Measurements from ENCODE around the gene SPNS3. TPM values are rescaled to one million over a fixed set of nuclear protein-coding genes. Genes with fewer than 3 reads are reported as not detected.
A peak's percentile ranks its signal among the peaks of the same experiment; 100 is the strongest.

SPNS3 gene
- total RNA-seq, 2 donors from 2014 or later, result 0.42 to 0.59 TPM

- DNase-seq (no peak), ATAC-seq (no peak)
- intact Hi-C loops (cut with DNase I), result no loop called here
Observed at GRCh38 chr17:4531988-4532736, 98.4 kb downstream of the SPNS3 start.

- intact Hi-C loops (cut with DNase I), result no loop called here
- DNase-seq (no peak), ATAC-seq (no peak)
Observed at GRCh38 chr17:4532860-4533522, 99.3 kb downstream of the SPNS3 start.

GRCh38 chr17:4533523-4534504 lies 100.1 kb downstream of the SPNS3 start:
- intact Hi-C loops (cut with DNase I), result no loop called here
- ATAC-seq, result peak in 1 of 2 donors; percentile 13
- DNase-seq, result no peak

GRCh38 chr17:4534515-4534914 lies 100.8 kb downstream of the SPNS3 start:
- ATAC-seq (peak in 1 of 2 donors; percentile 0), DNase-seq (no peak)
- intact Hi-C loops (cut with DNase I), result no loop called here

- no peak for DNase-seq
- intact Hi-C loops (cut with DNase I), result no loop called here
Observed at GRCh38 chr17:4534928-4535666, 101.4 kb downstream of the SPNS3 start.

GRCh38 chr17:4535667-4536258 lies 102.0 kb downstream of the SPNS3 start:
- intact Hi-C loops (cut with DNase I), result no loop called here

More at GRCh38 chr17:4534928-4535666, 101.4 kb downstream of the SPNS3 start:
- no peak for ATAC-seq

GRCh38 chr17:4536259-4536741 lies 102.6 kb downstream of the SPNS3 start:
- ATAC-seq (peak; percentile 6 to 7), DNase-seq (no peak)
- intact Hi-C loops (cut with DNase I), result no loop called here

More at GRCh38 chr17:4535667-4536258, 102.0 kb downstream of the SPNS3 start:
- DNase-seq, result no peak
- ATAC-seq, result no peak

- ATAC-seq, result peak; percentile 34 to 39
- intact Hi-C loops (cut with DNase I), result no loop called here
Observed at GRCh38 chr17:4536742-4537411, 103.1 kb downstream of the SPNS3 start.

More at GRCh38 chr17:4536742-4537411, 103.1 kb downstream of the SPNS3 start:
- DNase-seq, result peak; percentile 72

Other genes starting within 250 kb of the SPNS3 start
- gene ANKFY1, start 170.0 kb upstream of the SPNS3 start, total RNA-seq, result 10 to 100 TPM; 23.2 to 24.0 TPM
- 10 to 100 TPM; 52.7 to 53.4 TPM for gene UBE2G1, start 67.3 kb upstream of the SPNS3 start, total RNA-seq
- 10 to 100 TPM; 14.2 to 23.4 TPM for gene SPNS2, start 64.9 kb downstream of the SPNS3 start, total RNA-seq
- 10 to 100 TPM; 17.6 to 34.9 TPM for gene MYBBP1A, start 121.4 kb downstream of the SPNS3 start, total RNA-seq
- not detected for gene GGT6, start 126.6 kb downstream of the SPNS3 start, total RNA-seq
- gene SMTNL2, start 150.6 kb downstream of the SPNS3 start, total RNA-seq, result 10 to 100 TPM; 13.2 to 13.3 TPM
- gene ALOX15, start 207.7 kb downstream of the SPNS3 start, total RNA-seq, result 10 to 100 TPM in 1 of 2 donors, 1 to 10 TPM in 1; 4.7 to 11.7 TPM